HG03457 (cell line): ENCODE measurements around the gene KLHL20.

ENCODE experiments used
- ATAC-seq: cut with Tn5 transposase; IDR thresholded peaks from one replicate; pipeline ENCODE4 v1.9.1; 2021; ENCODE audit warnings: moderate number of reproducible peaks; ENCODE audit not compliant: unreplicated experiment

Gene KLHL20

DNA sequence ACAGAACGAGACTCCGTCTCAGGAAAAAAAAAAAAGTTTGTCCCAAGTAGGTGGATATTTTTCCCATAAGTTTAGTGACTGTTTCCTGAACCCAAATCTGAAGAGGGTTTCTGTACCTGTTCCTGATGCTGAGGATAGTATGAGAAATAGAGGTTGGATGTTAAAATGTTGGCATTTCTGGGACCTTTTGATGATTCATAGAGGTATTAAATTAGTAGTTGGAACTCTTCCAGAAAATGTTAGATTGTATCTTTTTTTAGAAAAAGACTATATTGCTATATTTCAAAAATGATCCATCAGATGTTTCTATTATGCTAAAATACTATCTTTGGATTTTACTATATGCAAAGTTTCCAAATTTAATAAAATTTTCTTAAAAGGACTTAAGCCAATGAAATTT, 112.8 kb downstream of the KLHL20 start:
- ATAC-seq: no peak

DNA sequence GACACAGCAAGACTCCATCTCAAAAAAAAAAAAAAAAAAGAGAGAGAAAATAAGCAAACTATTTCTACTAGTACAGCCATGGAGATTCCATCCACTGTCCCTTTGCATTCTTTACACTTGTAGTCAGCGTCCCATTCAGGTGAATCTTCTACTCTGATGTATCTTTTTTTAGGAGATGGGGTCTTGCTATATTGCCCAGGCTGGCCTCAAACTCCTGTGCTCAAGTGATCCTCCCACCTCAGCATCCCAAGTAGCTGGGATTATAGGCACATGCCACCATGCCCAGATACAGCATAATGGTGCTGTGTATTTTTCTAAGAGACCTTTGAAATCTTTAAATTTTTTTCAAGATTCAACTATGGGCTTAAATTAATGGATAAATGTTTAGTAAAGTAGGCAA, 118.0 kb downstream of the KLHL20 start:
- ATAC-seq: no peak
